ENCODE data around the gene GGNBP2.

The GGNBP2 gene

DNA sequence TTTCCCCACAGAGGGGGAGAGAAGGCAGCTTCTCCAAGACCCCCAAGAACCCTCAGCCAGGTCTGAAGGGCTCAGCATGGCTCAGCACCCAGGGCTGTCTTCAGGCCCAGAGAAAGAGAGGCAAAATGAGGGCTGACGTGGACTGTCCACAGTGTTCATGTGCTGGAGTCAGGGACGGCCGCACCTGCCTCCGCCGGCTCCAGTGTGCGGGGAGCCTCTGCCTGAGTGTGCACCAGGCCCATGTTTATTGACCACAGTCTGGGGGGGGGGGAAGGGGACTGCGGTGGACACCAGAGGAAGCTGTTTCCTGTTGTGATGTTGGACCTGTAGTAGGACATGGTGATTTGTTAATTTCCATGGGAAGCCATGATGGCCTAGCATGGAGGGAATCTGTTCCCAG lies 63.6 kb downstream of the GGNBP2 start:
- no peak for DNase-seq

DNA sequence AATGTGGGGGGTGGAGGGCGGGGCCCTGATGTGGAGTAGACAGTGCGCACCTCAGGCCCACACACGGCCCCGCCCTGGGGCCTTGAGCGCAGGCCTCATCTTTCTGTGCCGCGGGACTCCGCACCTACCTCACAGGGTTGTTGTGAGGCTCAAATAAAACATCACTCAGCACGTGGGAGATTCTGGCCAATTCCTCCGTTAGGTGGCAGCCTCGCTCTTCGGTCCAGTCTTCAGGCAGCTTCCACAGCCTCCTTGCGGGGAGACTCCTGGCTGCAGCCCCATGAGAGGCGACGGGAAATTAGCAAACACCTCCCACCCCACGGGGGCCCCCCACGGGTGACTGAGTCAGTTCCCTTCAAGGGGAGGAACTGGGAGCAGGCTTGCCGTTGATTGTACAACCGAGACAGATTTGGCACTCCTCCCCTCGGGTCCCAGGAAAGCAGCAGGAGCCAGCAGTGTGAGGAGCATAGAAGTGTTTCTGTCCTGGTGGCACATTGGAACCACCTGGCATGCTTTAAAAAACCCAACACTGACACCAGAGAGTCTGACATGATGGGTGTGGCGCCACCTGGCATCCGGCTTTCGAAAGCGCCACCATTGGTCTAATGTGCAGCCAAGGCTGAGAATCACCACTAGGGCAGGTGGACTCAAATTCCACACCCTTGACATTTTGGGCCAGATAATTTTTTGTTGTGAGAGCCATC lies 64.2 kb downstream of the GGNBP2 start:
- DNase-seq = peak; percentile 12

- DNase-seq = no peak
Observed at GRCh38 chr17:36609498-36609862, 64.8 kb downstream of the GGNBP2 start.

GRCh38 chr17:36610474-36610873 lies 65.8 kb downstream of the GGNBP2 start:
- DNase-seq = no peak

GRCh38 chr17:36611345-36612072 lies 66.8 kb downstream of the GGNBP2 start:
- no peak for DNase-seq

- no peak for DNase-seq
Observed at GRCh38 chr17:36612323-36612722, 67.6 kb downstream of the GGNBP2 start.

DNA sequence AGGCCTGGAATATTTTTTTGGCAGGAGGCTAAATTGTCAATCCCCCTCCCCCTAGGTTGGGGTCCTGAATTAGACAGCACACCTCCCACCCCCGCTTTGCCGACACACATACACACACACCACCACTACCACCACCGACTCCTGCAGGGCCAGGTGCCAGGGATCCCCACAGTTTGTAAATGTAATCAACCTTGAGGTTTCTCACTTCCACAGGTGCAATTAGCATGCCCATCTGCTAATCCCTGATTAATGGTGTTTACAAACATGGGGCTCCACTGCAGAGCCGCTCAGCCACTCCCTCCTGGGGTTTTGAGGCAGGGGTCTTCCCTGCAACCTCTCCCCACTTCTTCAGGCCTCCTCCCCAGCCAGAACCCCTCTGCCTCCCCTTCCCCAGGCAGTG lies 68.4 kb downstream of the GGNBP2 start:
- DNase-seq = no peak

DNA sequence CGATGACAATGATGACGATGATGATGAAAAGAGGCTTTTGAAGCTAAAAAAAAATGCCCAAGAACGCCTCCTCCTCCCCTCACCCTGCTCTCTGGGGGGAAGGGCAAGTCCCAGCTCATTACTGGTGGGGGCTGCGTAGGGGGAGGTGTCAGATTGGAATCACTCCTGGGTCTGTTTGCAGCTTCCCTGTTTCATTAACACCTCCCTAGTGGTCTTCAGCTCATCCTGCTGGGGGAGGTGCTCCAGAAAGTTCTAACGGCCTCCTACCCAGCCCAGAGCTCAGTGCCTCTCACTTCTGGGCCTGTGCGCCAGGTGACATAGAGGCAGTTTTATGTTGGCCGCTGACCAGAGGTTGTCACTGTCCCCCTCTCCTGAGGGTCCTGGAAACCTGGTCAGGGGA lies 69.4 kb downstream of the GGNBP2 start:
- DNase-seq = no peak

- DNase-seq = no peak
Observed at GRCh38 chr17:36614933-36615332, 70.2 kb downstream of the GGNBP2 start.

DNA sequence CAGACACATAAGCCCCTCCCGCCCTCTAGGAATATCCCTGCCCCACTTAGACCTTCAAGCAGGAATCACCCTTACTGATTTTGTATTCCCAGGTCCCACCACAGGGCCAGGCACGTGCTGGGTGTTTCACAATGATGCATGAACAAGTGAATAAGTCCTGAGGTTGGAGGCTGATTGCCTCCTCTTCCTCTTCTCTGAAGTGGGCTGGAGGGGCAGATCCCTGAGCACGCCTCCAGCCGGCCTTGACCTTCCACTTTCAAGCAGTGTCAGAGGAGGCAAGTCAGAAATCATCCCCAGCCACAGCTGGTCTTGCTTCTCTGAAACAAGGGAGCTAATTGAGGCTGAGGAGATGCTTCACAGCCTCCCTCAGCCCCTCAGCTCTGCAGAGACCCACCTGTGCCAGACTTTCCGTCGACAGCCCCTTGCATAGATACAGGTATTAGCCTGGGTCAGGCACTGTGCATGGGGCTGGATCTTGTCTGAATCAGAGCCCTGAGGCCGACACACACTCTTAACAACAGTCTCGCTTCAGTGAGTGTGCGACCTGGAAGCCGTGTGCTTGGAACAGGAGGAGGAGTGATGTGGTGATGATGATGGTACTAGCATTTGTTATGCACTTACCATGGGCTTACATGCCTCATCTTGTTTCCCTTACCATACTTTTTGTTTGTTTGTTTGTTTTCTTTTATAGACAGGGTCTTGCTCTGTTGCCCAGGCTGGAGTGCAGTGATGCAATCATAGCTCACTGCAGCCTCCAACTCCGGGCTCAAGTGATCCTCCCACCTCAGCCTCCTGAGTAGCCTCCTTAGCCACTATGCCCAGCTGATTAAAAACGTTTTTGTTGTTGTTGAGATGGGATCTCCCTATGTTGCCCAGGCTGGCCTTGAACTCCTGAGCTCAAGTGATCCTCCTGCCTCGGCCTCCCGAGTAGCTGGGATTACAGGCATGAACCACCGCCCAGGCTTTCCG lies 71.6 kb downstream of the GGNBP2 start:
- no peak for DNase-seq

GRCh38 chr17:36617773-36618172 lies 73.1 kb downstream of the GGNBP2 start:
- DNase-seq = no peak

GRCh38 chr17:36623281-36623680 lies 78.6 kb downstream of the GGNBP2 start:
- no peak for DNase-seq

GRCh38 chr17:36625188-36625587 lies 80.5 kb downstream of the GGNBP2 start:
- no peak for DNase-seq

DNA sequence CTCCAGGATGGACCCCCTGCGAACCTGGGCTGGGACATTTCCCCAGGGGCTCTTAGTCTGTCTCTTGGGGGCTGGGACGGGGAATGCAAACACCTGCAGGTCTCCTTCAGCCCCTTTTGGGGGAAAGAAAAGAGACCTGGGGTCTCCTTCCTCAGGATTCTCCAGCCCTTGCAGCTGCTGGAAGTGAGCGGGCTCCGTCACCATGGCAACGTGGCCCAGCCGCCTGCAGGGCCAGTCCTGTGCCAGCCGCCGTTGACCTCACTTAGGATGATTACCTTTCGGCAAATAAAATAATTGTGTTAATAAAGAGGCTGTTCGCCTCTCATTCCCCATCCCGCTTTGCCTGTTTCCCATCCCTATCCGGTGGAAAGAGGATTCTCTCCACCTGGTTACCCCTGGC lies 82.4 kb downstream of the GGNBP2 start:
- no peak for DNase-seq

- DNase-seq = no peak
Observed at GRCh38 chr17:36628576-36628975, 83.9 kb downstream of the GGNBP2 start.

- DNase-seq = peak; percentile 85
Observed at GRCh38 chr17:36629252-36629847, 84.6 kb downstream of the GGNBP2 start.

DNA sequence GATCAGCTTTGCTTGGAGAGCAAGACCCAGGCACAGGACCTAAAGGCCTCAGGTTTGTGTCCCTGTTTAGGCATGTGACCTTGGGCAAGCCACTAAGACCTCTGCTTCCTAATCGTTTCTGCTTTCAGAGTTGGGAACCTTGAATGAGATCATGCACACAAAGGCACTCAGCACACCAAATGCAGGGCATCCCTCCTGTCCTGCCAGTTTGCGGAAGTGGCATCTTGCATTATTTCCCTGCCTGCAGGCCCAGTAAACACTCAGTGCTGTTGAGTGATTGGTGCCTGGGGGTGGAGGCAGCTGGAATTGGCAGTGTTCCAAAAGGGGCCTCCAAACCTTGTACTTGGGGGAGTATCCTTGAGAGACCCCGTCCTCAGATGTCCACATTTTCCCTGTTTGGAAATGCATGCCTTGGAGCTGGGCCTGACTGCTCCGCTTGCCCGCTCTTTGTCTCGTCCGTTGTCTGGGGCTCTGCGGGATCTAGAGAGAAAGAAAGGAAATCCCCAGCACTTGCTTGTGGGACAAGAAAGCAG lies 85.3 kb downstream of the GGNBP2 start:
- DNase-seq = no peak

- no peak for DNase-seq
Observed at GRCh38 chr17:36631022-36631421, 86.3 kb downstream of the GGNBP2 start.

- no peak for DNase-seq
Observed at GRCh38 chr17:36632916-36633771, 88.4 kb downstream of the GGNBP2 start.
